Jurkat, Clone E6-1 (cell line): ENCODE results near the gene ARHGEF10L.
A peak's percentile ranks its signal among the peaks of the same experiment; 100 is the strongest.

Experiments
- DNase-seq: peaks from one replicate; pipeline ENCODE4 v3.0.0-alpha.2; 2011; ENCODE audit warnings: low read depth, low spot score
- H3K4me3 ChIP-seq: 2 replicates; pipeline ENCODE4 v1.5.1; 2011; ENCODE audit warnings: mild to moderate bottlenecking, low read length, control low read depth, moderate library complexity

Gene ARHGEF10L

GRCh38 chr1:17599954-17600300 is 60.4 kb downstream of the ARHGEF10L start:
- H3K4me3 ChIP-seq, result no peak overlapping the region
- DNase-seq, result no peak

- DNase-seq, result no peak
- H3K4me3 ChIP-seq, result no peak overlapping the region
These were observed 60.8 kb downstream of the ARHGEF10L start for GRCh38 chr1:17600321-17600720.

- no peak for DNase-seq
- no peak overlapping the region for H3K4me3 ChIP-seq
These were observed 62.3 kb downstream of the ARHGEF10L start for GRCh38 chr1:17601643-17602382.

GRCh38 chr1:17603091-17603841 is 63.8 kb downstream of the ARHGEF10L start:
- no peak overlapping the region for H3K4me3 ChIP-seq
- DNase-seq, result no peak

GRCh38 chr1:17605582-17606344 is 66.3 kb downstream of the ARHGEF10L start:
- H3K4me3 ChIP-seq, result no peak overlapping the region
- DNase-seq, result no peak

GRCh38 chr1:17606826-17607440 is 67.4 kb downstream of the ARHGEF10L start:
- peak; percentile 12 for DNase-seq
- no peak overlapping the region for H3K4me3 ChIP-seq

- DNase-seq, result no peak
- no peak overlapping the region for H3K4me3 ChIP-seq
These were observed 68.4 kb downstream of the ARHGEF10L start for GRCh38 chr1:17607644-17608581.

- H3K4me3 ChIP-seq, result no peak overlapping the region
- DNase-seq, result no peak
These were observed 70.0 kb downstream of the ARHGEF10L start for GRCh38 chr1:17609529-17609928.

GRCh38 chr1:17610085-17610484 is 70.6 kb downstream of the ARHGEF10L start:
- H3K4me3 ChIP-seq, result no peak overlapping the region
- DNase-seq, result no peak

- DNase-seq, result no peak
- H3K4me3 ChIP-seq, result no peak overlapping the region
These were observed 71.2 kb downstream of the ARHGEF10L start for GRCh38 chr1:17610713-17611112.

GRCh38 chr1:17611991-17612390 is 72.5 kb downstream of the ARHGEF10L start:
- DNase-seq, result no peak
- no peak overlapping the region for H3K4me3 ChIP-seq

GRCh38 chr1:17612831-17613230 is 73.3 kb downstream of the ARHGEF10L start:
- no peak for DNase-seq

GRCh38 chr1:17614586-17614985 is 75.1 kb downstream of the ARHGEF10L start:
- no peak for DNase-seq
- no peak overlapping the region for H3K4me3 ChIP-seq

More at GRCh38 chr1:17612831-17613230, 73.3 kb downstream of the ARHGEF10L start:
- no peak overlapping the region for H3K4me3 ChIP-seq

- no peak overlapping the region for H3K4me3 ChIP-seq
- DNase-seq, result no peak
These were observed 75.7 kb downstream of the ARHGEF10L start for GRCh38 chr1:17615157-17615556.

- H3K4me3 ChIP-seq, result no peak overlapping the region
- DNase-seq, result no peak
These were observed 76.5 kb downstream of the ARHGEF10L start for GRCh38 chr1:17615959-17616358.

GRCh38 chr1:17616731-17617279 is 77.3 kb downstream of the ARHGEF10L start:
- no peak for DNase-seq

GRCh38 chr1:17617787-17618557 is 78.5 kb downstream of the ARHGEF10L start:
- H3K4me3 ChIP-seq, result no peak overlapping the region
- DNase-seq, result no peak

More at GRCh38 chr1:17616731-17617279, 77.3 kb downstream of the ARHGEF10L start:
- no peak overlapping the region for H3K4me3 ChIP-seq
